Activated CD8-positive, alpha-beta memory T cell treated with anti-CD3 and anti-CD28 coated beads for 4 hours (primary cell): ENCODE measurements around the gene PTBP3.
"Not testable (repeated sequence)": the region's sequence is repeated elsewhere in the genome, so short reads cannot be mapped to it uniquely, and the experiment has no call there.

Experiments
- DNase-seq, 2 donors: peaks; one replicate each; pipeline ENCODE4 v3.0.0-alpha.2; 2020; ENCODE audit warnings: low read depth in 2 of 2

Gene PTBP3

DNA sequence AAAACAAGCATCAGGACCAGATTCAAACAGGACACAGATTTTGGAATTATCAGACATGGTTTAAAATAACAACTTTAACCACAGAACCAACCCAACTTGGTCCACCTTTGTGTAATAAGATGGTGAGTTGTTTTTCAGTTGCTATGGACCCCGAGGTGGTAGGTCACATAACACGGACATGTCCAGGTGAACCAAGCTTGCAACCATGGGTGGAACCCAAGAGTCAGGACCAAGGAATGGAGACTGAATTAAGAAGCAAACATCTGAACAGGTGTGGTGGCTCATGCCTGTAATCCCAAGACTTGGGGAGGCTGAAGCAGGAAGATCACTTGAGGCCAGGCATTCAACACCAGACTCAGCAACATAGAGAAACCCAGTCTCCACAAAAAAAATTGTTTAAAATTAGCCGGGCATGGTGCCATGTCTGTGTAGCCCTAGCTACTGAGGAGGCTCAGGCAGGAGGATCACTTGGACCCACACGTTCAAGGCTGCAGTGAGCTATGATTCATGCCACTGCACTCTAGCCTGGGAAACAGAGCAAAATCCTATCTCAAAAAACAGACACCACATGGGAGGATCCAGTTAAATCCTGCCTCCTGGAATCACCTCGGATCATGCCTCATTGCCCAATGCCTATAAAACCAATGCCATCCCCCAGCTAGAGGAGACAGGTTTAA, 10.6 kb downstream of the PTBP3 start:
- DNase-seq: no peak

DNA sequence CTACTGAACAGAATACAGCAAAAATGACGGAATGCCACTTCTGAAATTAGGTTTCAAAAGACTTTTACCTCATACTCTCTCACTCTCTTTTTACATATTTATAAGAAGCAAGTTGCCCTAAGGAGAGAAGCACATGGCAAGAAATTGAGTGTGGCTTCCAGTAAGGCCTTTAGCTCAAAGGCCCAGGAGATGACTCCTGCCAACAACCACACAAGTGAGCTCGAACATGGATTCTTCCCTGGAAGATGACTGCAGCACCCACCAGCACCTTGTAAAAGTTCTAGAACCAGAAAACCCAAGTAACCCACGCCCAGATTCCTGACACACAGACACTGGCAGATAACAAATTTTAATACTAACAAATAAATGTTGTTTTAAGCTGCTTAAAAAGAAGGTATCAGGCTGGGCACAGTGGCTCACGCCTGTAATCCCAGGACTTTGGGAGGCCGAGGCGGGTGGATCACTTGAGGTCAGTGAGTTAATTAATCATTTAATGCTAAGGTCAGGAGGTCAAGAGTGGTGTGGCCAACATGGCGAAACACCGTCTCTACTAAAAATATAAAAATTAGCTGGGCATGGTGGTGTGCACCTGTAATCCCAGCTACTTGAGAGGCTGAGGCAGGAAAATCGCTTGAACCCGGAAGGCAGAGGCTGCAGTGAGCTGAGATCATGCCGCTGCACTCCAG, 17.0 kb downstream of the PTBP3 start:
- DNase-seq: no peak

DNA sequence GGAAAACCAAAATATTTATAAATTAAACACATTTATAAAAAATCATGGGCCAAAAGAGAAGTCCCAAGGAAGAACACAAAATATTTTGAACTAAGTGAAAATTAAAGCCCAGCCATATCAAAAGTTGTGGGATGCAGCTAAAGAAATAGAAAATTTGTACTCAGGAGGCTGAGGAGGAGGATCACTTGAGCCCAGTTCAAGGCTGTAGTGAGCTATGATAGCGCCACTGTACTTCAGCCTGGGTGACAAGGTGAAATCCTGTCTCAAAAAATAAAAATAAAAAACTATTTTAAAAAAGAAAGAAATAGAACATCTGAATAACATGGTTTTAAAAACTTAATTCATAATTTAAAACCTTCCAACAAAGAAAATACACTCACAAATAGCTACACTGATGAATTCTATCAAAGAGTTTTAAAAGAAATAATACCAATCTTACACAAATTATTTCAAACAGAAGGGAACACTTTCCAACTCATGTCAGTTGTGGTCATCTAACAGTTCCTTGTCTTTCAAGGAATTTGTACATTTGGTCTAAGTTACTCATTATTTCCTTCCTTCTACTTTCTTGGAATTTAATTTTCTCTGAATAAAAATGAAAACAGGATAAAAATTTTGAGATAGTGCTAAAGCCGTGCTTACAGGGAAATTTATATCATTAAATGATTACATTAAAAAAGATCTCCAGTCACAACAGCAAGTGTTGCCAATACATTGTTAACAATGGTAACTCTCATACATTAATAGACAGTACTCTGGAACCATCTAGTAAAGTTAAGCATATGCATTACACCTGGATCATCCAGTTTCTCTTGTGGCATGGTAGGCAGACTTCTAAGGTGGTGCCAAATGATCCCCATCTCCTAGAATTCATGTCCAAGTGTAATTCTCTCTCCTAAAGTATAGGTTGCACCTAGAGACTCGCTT, 17.8 kb downstream of the PTBP3 start:
- no peak for DNase-seq

DNA sequence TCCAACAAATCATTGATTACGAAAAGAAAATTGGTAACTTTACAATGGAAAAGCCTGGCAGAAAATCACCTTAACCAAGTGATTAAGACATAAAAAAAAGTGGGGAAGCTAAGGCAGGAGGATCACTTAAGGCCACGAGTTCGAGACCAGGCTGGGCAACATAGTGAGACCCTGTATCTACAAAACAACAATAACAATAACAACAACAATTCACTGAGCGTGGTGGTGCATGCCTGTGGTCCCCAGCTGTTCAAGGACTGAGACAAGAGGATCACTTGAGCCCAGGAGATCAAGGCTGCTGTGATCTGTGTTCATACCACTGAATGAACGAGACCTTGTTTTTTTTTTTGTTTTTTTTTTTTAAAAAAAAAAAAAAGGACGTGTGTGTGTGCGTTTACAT, 21.3 kb downstream of the PTBP3 start:
- no peak for DNase-seq

DNA sequence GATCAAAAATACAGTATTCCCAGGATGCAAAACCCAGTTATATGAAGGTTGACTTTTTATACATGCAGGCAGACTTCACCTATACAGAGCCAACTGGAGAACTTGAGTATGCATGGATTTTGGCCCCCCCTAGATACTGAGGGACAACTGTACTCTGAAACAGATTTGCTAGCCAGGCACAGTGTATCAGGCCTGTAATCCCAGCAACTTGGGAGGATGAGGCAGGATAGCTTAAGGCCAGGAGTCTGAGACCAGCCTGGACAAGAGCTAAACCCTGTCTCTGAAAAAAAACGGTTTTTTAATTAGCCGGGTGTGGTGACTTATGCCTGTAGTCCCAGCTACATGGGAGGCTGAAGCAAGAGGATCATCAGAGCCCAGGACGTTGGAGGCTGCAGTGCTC, 21.9 kb downstream of the PTBP3 start:
- DNase-seq: no peak

DNA sequence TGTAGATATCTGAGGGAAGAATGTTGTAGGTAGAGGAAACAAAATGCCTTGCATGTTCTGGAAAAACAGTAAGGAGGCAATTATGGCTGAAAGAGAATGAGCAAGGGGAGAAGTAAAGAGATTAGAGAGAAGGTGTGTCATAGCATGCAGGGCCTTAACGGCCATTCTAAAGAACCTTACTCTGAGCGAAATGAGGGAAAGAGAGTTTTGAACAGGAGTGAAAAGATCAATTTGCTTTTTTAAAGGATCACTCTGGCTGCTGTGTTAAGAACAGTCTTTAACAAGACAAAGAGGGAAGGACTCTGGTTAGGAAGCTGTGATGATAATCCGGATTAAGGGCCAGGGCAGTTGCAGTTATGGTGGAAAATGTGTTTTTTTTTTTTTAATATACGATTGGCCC, 22.6 kb downstream of the PTBP3 start:
- no peak for DNase-seq

DNA sequence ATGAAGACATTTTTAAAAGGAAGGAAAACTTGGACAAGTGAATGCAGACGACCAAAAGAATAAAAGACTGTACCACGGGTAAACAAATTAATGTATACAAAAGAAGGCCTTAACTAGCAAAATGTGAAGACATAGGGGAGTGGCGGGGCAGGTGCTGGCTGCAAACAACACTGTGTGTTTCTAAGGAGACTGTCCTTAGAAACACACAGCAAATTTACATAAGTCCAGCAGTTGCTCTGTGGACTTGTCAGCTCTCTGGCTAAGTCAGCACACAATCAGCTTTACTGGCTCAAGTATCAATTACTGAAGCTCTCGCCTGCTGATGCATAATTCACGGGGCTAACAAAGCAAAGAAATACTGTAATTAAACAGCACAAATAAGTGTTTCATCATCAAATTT, 24.8 kb downstream of the PTBP3 start:
- no peak for DNase-seq

DNA sequence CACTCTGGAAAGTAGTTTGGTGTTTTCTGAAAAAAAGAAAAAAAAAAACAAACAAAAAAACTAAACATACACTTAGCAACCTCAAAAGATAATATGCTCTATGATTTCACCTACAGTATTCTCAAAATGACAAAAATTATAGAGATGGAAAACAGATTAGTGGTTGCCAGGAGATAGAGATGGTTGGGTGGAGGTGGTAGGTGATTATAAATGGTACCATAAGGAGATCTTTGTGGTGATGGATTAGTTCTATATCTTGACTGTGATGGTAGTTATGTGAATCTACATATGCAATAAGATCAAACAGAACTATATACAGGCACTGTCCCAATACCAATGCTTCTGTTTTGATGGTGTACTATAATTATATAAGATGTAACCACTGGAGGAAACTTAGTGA, 32.0 kb downstream of the PTBP3 start:
- DNase-seq: no peak

DNA sequence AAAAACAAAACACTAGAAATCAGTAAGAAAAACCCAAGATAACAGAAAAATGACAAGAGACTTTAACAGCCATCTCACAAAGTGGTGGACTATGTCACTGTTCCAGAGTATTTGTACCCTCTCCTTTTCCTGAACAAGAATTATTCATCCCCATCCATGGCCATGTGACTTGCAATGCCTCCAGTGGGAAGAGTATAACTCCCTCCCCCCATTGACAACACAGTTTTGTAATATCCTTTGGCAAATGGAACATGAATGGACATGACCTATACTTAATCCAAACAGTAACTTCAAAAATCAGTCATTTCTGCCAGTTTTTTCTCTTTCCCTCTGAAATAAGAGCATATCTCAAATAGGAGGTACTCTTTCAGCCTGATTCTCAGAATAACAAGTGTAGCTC, 33.9 kb downstream of the PTBP3 start:
- no peak for DNase-seq

DNA sequence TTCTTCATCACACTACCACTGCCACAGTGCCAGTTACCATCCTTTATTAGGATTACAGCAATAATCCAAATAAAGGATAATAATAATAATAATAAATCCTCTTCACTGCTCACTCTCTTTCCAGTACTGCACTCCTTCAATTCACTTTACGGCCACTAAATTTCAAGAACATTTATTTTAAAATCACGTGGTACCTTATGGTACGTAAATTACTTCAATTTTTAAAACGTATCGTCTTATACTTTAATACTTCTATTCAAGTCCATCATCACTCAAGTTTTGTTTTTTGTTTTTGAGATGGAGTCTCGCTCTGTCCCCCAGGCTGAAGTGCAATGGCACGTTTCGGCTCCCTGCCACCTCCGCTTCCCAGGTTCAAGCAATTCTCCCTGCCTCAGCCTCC, 36.5 kb downstream of the PTBP3 start:
- no peak for DNase-seq

DNA sequence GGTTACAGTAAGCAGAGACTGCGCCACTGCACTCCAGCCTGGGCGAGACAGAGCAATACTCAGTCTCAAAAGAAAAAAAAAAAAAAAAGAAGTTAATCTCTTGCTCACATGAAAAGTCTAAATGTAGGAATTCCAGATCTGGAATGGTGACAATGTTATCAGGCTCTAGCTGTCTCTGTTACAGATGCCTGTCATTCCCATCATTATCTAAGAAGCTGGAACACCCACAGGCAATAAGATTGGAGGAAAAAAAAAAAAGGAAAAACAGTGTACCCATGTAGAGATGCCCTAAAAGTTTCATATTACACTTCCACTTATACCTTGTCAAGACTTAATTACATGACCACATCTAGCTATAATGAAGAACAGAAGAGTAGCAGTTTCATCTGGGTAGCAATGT, 38.2 kb downstream of the PTBP3 start:
- no peak for DNase-seq

DNA sequence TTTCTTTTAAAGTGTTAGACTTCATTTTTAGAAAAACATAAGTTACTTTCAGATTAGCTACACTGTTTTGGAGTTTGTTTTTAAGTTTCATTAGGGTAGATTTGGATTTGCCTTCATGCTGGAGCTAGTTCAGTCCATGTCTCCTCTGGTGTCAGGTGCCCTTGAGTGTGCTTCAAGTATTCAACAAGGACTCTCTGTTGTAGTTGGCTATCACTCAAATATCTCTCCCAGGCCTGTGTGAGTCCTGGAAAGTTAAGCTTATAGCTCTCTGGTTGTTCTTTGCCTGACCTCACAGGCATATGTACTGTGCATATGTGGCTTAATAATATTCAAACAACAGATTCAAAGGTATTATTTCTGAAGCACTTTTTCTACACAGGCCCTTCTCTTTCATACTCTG, 45.4 kb downstream of the PTBP3 start:
- no peak for DNase-seq

DNA sequence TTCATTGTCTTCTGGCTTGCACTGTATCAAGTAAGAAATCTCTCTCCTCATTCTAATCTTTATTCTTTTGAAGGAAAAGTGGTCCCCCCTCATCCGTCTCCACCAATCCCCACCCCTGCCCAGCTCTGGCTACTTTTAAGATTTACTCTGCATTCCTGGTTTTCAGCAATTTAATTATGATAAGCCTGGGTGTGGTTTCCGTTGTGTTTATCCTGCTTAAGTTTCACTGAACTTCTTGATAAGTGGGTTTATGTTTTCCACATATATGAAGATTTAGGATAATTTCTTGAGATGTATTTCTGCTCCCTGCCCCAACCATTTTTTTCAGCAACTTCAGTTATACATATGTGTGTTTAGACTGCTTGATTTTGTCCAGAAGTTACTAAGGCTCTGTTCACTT, 46.5 kb downstream of the PTBP3 start:
- DNase-seq: no peak

DNA sequence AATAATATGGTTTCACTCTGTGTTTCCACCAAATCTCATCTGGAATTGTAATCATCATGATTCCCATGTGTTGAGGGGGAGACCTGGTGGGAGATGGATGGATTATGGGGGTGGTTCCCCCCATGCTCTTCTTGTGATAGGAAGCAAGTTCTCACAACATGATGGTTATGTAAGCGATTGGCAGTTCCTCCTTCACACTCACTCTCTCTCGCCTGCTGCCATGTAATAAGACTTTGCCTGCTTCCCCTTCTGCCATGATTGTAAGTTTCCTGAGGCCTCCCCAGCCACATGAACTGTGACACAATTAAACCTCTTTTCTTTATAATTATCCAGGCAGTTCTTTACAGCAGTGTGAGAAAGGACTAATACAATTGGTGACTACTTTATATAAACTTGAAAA, 48.4 kb downstream of the PTBP3 start:
- no peak for DNase-seq

DNA sequence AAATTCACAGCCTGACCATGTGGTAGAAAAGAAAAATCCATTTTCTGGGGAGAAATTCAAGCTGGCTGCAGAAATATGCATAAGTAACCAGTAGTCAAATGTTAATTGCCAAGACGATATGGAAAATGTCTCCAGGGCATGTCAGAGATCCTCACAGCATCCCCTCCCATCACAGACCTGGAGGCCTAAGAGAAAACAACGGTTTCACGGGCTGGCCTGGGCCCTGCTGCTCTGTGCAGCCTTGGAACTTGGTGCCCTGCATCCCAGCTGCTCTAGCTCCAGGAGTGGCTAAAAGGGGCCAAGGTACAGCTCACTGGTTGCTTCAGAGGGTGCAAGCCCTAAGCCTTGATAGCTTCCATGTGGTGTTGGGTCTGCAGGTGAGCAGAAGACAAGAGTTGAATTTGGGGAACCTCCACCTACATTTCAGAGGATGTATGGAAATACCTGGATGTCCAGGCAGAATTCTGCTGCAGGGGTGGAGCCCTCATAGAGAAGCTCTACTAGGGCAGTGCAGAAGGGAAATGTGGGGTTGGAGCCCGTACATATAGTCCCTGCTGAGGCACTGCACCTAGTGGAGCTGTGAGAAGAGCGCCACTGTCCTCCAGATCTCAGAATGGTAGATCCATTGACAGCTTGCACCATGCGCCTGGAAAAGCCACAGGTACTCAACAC, 49.7 kb downstream of the PTBP3 start:
- no peak for DNase-seq

DNA sequence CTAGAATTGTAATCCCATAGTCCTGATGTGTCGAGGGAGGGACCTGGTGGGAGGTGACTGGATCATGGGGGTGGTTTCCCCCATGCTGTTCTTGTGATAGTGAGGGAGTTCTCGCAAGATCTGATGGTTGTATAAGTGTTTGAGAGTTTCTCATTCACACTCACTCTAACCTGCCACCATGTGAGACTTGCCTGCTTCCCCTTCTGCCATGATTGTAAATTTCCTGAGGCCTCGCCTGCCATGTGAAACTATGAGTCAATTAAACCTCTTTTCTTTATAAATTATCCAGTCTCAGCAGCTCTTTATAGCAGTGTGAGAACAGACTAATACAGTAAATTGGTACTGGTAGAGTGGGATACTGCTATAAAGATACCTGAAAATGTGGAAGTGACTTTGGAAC, 50.6 kb downstream of the PTBP3 start:
- not testable (repeated sequence) for DNase-seq

DNA sequence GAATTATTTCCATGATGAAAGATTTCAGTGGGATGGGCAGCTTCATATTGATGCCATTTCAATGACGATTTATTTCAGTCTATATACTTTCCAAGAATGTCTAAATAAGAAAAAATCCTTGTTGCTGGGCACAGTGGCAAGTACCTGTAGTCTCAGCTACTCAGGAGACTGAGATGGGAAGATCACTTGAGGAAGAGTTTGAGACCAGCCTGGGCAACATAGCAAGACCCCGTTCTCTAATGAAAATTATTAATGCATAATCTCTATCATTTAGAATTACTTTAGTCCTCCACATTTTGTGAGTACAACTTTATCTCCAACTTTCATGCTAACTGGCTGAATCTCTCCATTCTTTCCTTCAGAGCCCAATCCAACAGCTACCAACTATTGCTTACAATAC, 52.5 kb downstream of the PTBP3 start:
- no peak for DNase-seq

DNA sequence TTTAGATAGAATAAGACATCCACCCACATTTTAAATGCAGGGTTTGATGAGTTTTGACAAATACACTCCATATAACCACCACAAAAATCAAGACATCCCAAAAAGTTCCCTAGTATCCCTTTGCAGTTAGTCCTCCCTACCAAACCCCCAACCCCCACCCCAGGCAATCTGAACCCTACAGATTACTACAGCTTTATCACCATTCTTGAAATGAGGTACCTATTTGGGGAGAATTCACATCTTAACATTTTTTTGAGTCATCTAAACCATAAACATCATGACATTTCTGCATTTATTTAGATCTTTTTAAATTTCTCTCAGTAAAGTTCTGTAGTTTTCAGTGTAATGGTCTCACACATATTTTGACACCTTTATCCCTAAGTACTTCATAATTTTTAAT, 53.9 kb downstream of the PTBP3 start:
- no peak for DNase-seq

DNA sequence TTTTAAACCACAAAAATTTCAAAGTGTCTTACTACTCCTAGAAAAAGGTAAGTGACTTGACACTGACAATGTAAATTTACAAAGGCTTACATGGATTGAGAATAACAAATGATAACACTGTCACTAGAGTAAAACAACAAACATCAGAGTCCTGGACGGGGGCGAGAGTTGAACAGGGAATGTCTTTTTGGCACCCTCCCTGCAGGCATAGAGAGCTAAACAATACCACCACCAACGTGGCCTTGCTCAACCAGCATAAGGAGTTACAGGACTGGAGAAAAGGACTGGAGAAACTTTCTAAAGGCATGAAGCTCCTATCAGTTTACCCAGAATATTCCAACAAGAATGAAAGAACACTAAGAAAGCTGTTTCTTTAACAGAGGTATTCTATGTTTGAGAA, 55.3 kb downstream of the PTBP3 start:
- no peak for DNase-seq

DNA sequence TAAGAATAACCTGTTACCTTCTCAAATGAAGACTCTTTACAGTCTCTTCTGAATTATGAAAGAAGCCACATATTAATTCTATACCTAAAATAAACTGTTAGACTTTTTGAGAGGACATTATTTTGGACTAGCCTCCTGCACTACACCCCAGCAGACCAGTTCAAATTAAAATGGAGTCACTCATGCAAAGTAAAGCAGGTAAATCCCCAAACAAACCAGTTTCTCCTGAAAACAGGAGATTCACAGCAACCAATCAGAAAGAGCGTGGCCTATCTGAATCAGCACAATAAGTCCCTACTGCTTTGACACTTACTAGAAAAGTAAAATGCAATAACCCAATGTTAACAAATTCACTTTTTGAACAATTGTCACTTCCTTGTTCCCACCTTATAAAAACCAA, 58.8 kb downstream of the PTBP3 start:
- DNase-seq: no peak

DNA sequence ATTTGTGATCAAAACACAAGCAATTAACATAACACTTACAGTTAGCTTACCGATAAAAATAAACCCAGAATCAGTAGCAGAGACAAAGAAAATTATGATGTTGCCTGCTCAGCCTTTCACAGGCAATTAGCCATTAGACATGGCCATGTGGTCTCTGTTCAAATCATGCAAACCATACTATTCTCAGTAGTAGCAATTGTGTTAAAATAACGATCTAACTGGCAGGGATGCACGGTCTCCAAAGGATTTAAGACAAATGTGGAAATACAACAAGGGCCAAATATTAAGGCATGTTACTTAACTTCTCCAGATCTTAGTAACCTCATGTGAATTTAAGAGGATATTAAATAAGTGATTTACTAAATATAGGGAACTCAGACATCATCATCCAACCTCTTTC, 59.5 kb downstream of the PTBP3 start:
- DNase-seq: no peak

DNA sequence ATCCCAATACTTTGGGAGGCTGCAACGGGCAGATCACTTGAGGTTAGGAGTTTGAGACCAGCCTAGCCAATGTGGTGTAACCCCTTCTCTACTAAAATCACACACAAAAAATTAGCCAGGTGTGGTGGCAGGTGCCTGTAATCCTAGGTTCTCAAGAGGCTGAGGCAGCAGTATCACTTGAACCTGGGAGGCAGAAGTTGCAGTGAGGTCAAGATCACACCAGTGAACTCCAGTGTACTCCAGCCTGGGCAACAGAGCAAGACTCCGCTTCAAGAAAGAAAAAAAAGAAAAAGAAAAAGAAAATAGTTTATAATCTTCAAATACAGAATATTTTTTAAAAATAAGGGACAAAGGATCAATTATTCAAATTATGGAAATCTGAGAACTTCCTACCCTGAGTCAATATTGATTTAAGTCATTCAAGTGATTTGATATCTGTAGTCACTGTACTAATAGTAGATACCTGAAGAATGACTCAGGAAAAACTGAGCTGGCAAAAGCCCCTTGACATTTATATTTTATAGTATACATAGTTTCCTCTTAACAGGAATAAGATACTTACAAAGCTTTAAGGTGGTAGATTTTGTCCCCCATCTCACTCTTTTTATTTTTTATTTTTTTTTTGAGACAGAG, 61.8 kb downstream of the PTBP3 start:
- DNase-seq: no peak
